HG03571 (cell line): ENCODE data around the gene PDCD7.
"Not testable (repeated sequence)": the region's sequence is repeated elsewhere in the genome, so short reads cannot be mapped to it uniquely, and the experiment has no call there.

ENCODE experiments used
- ATAC-seq: cut with Tn5 transposase; IDR thresholded peaks from one replicate; pipeline ENCODE4 v1.9.1; 2021; ENCODE audit not compliant: unreplicated experiment

The PDCD7 gene

GRCh38 chr15:65075607-65076395 lies 57.8 kb downstream of the PDCD7 start:
- ATAC-seq = not testable (repeated sequence)

DNA sequence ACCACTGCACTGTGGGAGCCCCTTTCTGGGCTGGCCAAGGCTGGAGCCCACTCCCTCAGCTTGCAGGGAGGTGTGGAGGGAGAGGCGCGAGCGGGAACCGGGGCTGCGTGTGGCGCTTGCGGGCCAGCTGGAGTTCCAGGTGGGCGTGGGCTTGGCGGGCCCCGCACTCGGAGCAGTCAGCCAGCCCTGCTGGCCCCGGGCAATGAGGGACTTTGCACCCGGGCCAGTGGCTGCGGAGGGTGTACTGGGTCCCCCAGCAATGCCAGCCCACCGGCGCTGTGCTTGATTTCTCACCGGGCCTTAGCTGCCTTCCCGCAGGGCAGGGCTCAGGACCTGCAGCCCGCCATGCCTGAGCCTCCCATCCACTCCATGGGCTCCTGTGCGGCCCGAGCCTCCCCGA lies 58.7 kb downstream of the PDCD7 start:
- not testable (repeated sequence) for ATAC-seq

DNA sequence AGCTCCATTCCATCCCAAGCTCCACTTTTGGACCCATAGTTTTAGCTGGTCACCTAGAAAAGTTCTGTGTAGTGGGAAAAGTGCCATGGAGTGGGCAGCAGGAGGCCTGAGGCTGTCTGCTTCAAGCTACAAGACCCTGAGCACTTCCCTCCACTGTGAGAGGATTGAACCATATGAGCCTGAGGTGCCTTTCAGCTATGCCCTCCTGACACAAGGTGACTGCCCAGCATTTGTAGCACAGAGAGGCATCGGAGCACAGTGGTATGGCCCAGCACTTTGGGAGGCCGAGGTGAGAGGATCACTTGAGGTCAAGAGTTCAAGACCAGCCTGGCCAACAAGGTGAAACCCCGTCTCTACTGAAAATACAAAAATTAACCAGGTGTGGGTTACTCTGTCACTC lies 61.0 kb downstream of the PDCD7 start:
- ATAC-seq = no peak

- no peak for ATAC-seq
Measured at GRCh38 chr15:65072027-65072426, 61.6 kb downstream of the PDCD7 start.

- no peak for ATAC-seq
Measured at GRCh38 chr15:65071381-65071811, 62.2 kb downstream of the PDCD7 start.

- no peak for ATAC-seq
Measured at GRCh38 chr15:65069779-65070546, 63.6 kb downstream of the PDCD7 start.

DNA sequence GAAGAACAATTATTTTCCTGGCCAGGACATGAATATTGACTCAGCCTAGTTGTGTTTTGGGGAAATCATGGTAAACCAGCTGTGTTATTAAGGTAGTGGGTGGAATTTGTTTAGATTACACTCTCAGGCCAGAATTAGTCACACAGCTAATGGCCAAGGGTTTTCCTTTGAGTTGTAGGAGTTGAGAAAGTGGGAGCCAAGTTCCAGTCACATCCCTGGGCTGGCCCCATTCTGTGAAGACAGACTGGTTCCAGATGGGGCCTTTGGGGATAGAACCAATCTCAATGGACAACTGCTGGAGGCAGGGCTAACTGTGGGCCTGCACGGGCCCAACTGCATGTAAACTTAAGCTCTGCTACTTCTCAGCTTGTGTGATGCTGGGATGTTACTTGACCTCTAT lies 64.4 kb downstream of the PDCD7 start:
- ATAC-seq = no peak

DNA sequence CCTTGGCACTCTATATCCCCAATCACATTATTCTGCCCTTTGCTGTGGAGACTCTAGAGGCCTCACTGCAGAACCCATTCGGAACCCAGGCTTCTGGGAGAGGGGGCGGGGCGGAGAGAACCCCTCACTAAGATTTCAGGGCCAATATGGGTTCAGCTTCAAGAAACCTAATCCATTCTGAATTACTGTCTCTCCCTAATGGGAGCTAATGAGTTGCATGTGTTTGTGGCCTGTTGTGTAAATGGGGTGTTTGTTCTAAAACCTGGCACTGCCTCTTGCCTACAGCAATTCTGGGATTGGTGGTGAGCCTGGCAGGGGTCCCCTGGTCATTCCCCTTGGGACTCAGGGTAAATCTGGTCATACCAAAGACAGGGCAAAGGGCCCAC lies 65.2 kb downstream of the PDCD7 start:
- no peak for ATAC-seq

GRCh38 chr15:65067645-65068402 lies 65.8 kb downstream of the PDCD7 start, which contains the start of gene RASL12:
Gene RASL12, minus strand, starts transcription at chr15:65067991. Its CDS starts 156 bp downstream, at chr15:65067835.
- no peak for ATAC-seq
